HG03432 (cell line): Measurements from ENCODE around the gene CCT5.
"Not testable (repeated sequence)": the region's sequence is repeated elsewhere in the genome, so short reads cannot be mapped to it uniquely, and the experiment has no call there.

Experiments used
- ATAC-seq: cut with Tn5 transposase; IDR thresholded peaks from one replicate; pipeline ENCODE4 v1.9.1; 2021; ENCODE audit warnings: mild to moderate bottlenecking, moderate library complexity; ENCODE audit not compliant: unreplicated experiment

The CCT5 gene

DNA sequence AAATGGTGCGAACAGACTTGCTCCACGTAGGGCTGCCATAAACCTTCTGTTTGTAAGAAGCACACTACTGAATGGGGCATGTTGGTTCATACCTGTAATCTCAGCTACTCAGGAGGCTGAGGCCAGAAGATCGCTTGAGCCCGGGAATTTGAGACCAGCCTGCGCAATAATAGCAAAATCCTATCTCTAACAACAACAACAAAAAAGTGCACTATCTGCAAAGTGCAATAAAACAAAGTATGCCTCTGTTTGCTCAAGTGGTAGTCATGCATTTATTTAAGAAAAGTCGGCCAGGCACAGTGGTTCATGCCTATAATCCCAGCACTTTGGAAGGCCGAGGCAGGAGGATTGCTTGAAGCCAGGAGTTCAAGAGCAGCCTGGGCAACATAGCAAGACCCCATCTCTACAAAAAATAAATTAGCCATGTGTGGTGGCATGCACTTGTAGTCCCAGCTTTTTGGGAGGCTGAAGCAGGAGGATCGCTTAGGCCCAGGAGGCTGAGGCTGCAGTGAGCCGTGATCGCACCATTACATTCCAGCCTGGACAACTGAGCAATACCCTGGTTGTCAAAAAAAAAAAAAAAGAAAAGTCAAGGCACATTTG, 5.6 kb upstream of the CCT5 start:
- no peak for ATAC-seq

DNA sequence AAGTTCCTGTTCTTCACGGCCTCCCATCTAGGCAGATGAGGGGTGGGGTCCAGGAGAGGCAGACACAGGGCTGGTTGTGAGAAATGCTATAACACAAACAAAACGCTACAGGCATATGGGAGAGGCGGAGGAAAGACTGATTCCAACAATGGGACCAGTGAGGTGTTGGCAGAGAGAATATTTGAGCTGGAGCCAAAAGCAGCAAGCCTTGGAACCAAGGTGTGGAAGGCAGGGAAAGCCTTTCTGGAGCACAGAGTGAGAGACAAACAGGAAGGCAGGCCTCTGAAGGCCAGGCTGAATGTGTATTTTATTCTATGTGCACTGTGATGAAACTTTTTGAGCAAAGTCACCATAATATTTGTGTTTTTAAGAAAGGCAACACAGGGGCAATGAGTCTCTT, 3.3 kb upstream of the CCT5 start:
- no peak for ATAC-seq

DNA sequence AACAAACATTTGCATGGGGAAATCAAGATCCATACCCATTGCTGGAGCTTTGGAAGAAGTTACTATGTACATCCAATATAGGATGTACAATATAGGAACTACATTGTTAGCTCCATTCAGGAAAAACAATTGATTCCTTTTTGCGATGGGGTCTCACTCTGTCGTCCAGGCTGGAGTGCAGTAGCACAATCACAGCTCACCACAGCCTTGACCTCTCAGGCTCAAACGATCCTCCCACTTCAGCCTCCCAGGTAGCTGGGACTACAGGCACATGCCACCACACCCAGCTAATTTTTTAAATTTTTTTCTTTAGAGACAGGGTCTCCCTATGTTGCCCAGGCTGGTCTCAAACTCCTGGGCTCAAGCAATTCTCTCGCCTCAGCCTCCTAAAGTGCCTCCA, 2.9 kb upstream of the CCT5 start:
- not testable (repeated sequence) for ATAC-seq

DNA sequence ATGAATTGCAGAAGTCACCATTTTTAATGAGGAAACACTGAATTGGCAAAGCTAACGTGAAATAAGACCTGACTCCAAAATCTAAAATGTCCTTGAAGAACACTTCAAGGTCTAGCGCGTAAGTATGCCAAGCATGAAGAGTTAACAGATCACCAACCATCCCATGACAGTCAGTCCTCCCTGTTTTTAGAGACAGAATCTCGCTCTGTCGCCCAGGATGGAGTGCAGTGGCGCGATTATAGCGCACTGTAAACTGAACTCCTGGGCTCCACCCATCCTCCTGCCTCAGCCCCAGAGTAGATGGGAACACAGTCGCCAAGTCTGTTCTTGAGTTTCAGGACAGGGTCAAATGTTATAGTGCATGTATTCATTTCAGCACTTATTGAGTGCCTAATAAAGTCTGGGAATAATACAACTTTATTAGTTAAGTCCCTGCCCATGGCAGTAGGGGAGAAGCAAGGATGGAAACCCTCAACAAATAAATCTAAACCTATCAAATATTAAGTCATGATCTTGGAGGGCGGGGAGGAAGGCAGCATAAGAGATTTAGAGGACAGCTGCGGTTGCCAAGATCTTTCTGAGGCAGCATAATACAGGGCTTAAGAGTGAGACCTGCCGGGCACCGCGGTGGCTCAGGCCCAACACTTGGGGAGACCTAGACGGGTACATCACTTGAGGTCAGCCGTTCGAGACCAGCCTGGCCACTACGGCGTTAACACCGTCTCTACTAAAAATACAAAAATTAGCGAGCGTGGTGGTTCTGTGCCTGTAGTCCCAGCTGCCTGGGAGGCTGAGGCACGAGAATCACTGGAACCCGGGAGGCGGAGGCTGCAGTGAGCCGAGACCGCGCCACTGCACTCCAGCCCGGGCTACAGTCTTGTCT, 1.5 kb upstream of the CCT5 start:
- peak; percentile 1 for ATAC-seq

DNA sequence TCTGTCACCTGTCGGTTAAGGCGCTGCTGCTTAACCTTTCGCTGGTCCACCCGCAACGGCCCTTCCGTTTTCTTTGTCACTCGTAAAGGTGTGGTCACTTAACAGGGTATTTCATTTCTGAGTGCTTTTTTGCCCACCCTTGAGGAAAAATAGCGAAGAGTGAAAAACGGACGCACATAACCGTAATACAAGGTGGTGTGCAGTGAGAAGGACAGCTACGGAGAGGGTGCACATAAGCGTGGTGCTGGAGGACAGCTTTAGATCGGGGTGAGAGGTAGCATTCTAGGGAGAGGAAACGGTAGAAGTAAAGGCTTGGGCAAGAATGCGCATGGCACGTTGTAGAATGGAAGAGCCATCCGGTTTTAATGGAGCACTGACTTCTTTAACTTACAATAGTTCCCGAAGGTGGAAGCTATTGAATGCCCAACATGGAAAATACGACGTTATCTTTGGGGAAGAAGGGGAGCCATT, 761 bp downstream of the CCT5 start:
- ATAC-seq, result peak; percentile 10

DNA sequence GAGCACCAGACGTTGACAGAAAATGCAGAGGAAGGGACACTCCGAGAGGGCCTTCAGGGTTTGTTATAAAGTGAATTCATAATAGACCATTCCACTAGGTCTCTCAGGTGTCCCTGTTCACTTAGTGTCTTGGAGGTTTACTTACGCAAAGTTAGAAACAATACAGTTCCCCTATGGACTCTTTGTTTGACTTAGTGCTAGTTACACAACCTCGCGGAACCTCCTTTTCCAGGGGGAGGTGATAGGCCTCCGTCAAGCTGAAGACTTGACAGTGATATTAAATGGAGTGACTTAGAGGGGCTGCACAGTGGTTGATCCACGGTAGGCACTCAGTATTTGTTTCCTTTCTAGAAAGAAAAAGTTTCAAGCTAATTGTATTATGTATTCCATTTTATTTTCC, 1.3 kb downstream of the CCT5 start:
- no peak for ATAC-seq

DNA sequence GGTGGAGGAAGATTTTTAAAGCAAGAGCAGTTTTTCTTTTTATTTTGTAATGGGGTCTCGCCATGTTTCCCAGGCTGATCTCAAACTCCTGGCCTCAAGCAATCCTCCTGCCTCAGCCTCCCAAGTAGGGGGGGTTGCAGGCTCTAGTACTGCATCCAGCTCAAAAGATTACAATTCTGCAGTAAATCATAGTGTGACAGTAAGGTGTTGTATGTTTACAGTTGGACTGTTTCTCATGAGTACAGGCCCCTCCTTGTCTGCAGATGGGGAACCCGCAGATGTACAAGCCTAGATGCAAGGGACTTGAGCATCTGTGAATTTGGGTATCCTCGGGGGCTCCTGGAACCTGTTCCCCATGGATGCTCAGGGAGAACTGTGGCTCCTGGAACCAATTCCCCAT, 3.3 kb downstream of the CCT5 start:
- no peak for ATAC-seq

DNA sequence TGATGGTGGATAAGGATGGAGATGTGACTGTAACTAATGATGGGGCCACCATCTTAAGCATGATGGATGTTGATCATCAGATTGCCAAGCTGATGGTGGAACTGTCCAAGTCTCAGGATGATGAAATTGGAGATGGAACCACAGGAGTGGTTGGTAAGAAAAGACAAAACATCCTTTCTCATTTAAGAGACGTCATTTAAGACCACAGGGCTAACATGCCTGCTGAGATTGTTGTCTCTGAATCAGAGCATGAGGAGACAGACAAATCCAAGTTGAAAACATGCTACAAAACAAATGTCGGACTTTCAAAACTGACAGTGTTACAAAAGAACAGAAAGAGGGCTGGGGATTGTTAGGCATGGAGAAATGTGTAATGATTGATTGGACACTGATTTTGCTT, 4.6 kb downstream of the CCT5 start:
- no peak for ATAC-seq

DNA sequence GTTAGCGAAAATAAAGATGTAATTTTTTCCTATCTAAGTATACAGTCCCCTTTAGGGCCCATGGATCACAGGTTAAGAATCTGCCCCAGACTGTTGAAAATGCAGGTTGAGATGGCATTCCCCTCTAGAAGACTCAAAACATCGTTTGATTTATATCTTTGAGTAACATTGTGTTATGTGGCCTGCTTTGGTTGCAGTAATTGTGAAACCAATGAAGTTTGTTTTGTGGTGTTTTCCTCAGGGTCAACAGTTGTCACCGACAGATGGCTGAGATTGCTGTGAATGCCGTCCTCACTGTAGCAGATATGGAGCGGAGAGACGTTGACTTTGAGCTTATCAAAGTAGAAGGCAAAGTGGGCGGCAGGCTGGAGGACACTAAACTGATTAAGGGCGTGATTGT, 7.8 kb downstream of the CCT5 start:
- no peak for ATAC-seq

DNA sequence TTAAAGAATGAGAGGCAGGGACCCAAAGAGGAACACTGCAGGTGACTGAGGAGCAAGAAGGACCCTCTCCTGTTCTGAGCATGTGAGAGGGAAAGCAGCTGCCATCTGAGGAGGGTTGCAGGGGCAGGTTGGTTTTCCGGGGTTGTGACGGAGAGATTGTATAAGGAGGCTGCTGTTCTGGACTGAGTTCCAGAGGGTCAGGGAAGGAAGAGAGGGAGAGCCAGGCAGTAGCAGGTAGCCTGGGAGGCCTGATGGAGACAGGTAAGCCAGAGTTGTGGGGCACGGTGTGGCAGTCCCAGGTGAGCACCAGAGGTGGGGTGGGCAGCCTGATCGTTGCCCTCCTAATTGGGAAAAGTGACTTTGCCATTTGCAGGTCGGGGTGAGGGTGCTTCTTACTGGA, 9.8 kb downstream of the CCT5 start:
- no peak for ATAC-seq

DNA sequence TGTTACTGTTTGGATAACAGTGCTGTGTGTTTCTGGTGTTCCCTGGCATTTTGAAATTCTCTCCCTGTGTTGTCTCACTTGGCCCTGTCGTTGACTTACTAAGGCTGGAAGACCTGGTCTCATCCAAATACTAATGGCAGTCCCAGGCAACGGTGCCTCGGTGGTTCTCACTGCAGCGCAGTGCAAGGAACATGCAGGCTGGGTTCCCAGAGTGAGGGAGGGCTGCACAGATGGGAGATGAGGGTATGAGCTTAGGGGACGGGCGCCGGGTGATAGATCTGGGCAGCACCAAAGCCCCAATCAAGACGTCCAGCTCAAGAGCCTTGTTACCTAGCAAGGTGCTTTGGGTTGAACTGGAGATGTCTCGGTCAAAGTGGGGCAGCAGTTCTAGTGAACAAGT, 11.0 kb downstream of the CCT5 start:
- no peak for ATAC-seq

DNA sequence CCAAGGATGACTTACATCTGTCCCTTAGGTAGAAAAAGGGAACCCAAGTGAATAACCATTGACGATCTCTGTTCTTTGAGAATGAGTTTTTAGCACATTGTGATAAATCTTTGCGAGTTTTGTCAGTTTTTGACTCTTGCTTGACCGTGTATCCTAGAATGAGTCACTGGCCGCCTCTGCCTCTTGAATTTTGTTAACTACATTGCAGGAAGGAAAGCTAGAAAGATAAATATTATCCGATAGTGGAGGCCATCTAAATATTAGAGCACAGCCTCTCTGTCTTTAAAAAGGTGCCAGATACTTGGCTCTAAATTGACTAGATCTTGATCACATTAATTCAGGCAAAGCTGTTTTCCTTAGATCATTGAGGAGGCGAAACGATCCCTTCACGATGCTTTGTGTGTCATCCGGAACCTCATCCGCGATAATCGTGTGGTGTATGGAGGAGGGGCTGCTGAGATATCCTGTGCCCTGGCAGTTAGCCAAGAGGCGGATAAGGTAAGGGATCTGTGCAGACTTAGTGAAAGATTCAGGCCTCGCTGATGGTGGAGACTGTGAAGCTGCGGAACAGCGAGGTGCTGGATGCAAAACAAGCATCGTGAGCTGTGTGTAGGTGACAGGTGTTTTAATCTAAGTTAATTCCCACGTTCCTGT, 12.2 kb downstream of the CCT5 start:
- no peak for ATAC-seq

DNA sequence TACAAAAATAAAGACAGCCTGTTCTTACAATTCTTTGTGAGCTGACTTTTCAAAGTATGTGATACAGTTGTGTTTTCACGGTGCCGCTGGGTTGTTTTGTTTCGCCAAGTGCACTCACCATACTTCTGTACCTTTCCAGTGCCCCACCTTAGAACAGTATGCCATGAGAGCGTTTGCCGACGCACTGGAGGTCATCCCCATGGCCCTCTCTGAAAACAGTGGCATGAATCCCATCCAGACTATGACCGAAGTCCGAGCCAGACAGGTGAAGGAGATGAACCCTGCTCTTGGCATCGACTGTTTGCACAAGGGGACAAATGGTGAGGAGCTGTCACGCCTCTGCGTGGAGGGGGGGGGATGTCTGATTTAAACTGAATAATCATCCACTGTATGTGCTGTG, 12.9 kb downstream of the CCT5 start:
- no peak for ATAC-seq

DNA sequence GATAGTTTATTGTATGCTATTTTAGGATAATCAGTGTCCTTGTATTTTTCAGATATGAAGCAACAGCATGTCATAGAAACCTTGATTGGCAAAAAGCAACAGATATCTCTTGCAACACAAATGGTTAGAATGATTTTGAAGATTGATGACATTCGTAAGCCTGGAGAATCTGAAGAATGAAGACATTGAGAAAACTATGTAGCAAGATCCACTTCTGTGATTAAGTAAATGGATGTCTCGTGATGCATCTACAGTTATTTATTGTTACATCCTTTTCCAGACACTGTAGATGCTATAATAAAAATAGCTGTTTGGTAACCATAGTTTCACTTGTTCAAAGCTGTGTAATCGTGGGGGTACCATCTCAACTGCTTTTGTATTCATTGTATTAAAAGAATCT, 14.5 kb downstream of the CCT5 start:
- no peak for ATAC-seq

DNA sequence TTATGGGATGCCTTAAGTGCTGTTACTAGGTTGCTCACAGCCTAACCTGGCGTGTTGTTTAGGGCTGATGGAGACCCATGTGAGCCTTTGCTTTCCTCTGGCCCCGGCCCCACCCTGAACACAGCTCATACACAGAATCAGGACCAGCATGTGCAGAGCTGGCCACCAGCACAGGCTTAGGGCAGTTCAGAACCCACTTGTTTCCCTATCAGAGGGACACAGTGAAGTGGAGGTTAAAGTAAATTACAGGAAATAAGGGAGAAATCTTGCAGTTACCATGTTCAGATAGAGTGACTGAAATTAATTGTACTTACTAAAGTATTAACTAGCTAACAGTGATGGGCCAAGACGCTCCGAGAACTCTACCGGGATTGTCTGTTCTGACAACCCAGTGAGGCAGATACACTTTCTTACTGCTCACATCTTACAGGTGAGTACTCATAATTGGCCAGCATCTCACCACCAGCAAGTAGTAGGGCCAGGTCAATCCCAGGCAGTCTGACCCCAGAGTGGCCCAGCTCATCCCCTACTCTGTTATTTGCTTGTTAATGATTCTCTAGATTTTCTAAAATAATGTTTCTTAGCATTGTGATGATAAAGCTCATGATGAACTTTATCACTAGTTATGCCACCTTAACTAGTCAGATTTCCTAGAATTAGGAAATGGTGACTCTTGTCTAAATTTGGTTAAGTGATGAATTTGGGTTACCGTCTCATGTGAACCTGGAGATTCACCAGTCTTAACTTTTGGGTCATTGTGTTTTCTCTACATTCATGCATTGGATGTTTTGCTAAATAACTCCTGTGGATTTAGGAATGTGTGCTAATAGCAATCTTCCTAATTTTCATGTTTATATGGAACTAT, 15.4 kb downstream of the CCT5 start:
- ATAC-seq, result no peak

DNA sequence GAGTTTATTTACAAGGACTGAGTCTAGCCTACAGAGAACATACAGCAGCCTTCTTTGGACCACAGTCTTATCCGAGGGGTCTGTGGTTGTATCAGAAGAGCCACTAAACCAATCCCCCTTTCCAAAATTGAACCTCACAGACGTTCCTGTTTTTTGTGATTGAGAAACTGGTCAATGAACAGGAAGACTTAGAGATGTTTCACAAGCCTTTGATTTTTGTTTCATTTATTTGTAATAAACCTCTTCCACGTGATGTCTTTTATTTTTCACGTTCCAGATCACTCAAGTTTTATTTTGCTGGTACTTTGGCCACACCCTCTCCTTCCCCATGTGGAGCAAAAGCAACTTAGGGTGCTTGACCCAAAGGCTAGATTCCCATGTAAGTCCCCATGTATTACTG, 16.1 kb downstream of the CCT5 start:
- no peak for ATAC-seq

DNA sequence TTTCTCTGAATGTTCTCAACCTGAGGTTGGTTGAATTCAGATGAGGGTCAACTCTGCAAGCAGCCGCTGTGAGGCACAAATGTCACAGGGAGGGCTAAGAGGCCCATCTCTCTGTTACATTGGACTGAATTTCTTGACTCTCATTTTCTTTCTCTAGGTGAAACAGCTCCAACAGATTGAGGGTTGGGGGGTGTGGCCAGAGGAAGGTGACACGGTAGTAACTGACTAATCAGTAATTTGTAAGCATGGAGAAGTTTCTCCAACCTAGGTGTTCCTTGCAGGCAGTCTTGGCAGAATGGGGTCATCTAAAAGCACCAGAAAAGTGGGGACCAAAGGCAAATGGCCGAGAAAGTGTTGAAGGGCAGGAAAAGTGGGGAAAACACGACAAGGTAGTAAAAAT, 16.8 kb downstream of the CCT5 start:
- ATAC-seq, result no peak

DNA sequence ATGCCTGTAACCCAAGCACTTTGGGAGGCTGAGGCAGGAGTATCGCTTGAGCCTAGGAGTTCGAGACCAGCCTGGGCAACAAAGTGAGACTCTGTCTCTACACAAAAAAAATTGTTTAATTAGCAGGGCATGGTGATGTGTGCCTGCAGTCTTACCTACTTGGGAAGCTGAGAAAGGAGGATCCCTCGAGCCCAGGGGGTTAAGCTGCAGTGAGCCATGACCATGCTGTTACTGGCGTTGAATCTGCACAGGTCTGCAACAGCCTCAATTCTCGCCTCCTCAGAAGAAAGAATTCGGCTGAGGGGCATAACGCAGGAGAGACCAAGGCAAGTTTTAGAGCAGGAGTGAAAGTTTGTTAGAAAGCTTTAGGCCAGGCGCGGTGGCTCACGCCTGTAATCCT, 18.0 kb downstream of the CCT5 start:
- ATAC-seq, result no peak

DNA sequence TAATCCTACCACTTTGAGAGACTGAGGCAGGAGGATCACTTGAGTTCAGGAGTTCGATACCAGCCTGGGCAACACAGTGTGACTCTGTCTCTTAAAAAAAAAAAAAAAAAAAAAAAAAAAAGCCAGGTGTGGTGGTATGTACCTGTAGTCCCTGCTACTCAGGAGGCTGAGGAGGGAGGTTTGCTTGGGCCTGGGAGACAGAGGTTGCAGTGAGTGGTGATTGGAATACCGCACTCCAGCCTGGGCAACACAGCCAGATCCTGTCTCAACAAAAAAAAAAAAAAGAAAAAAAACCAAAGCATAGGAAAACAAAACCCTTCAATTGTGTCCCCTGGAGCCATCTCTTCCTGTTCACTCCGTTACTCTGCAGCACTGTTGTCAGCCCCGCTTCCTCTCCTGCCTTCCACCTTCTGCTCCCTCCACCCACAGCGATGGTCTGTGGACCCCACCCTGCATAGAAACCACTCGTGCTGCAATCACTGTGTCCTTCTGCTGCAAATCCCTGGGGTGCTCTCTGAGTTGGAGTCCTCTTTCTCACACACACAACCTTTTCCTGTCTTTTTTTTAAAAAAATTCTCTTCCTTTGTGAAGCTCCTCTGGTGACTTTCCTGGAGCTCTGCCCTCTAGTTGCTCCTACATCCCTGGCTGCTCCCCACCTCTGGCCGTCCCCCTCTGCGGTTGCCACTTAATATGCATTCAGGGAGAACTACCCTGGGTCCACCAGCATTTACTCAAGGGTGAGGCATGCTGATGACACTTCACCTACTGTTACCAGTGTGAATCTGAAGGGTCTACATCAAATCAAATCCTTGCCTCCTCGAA, 22.2 kb downstream of the CCT5 start:
- ATAC-seq, result no peak

DNA sequence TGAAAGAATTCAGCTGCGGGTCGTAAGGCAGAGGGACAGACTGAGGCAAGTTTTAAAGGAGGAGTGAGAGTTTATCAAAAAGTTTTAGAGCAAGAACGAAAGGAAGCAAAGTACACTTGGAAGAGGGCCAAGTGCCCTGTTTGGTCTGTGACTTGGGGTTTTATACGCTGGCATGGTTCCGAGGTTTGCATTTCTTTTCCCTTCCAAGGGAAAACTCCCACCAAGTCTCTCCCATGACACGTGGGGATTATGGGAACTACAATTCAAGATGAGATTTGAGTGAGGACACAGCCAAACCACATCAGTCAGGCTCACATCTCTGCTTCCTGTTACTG, 22.8 kb downstream of the CCT5 start:
- not testable (repeated sequence) for ATAC-seq
